ENCODE results near the gene CRLF3.

GRCh38 chr17:30829022-30829421, 4.5 kb upstream of the CRLF3 start:
- TF ChIP-seq CTCF (IDR thresholded peaks at IDR 0.05; ENCODE audit: insufficient read depth, low read length, poor library complexity, severe bottlenecking) (no peak), EZH2phosphoT487 (conservative IDR thresholded peaks at IDR 0.05; ENCODE audit: low read length) (no peak)
